Hematopoietic multipotent progenitor cell treated with erythropoietin and hydrocortisone succinate and interleukin-3 and kit ligand, for 6 days (in vitro differentiated cells): Measurements from ENCODE around the gene SZRD1.

Experiments used
- DNase-seq: peaks from one replicate; pipeline ENCODE4 v3.0.0-alpha.2; 2015

The SZRD1 gene

GRCh38 chr1:16441282-16441665, 74.2 kb downstream of the SZRD1 start:
- peak; percentile 58 for DNase-seq

GRCh38 chr1:16442265-16442664, 75.2 kb downstream of the SZRD1 start:
- DNase-seq = peak; percentile 20

DNA sequence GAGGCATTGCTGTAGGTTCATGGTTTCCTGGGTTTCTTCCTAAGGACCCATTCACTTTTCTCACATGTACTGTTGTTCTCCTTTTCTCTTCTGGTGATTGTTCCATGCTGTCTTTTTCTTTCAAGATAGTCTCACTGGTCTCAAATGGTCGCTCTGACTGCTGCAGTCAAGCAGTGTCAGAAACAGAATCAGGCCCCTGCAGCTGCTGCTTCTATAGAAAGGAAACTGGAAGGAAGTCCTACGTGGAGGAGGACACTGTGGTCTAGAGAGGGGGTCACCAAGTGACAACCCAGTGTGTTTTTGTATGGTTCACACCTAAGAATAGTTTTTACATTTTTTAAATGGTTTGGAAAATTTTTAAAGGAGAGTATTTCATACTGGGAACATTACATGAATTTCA, 75.9 kb downstream of the SZRD1 start:
- DNase-seq = no peak

- DNase-seq = peak; percentile 86
Measured at GRCh38 chr1:16443975-16444770, 77.1 kb downstream of the SZRD1 start.

DNA sequence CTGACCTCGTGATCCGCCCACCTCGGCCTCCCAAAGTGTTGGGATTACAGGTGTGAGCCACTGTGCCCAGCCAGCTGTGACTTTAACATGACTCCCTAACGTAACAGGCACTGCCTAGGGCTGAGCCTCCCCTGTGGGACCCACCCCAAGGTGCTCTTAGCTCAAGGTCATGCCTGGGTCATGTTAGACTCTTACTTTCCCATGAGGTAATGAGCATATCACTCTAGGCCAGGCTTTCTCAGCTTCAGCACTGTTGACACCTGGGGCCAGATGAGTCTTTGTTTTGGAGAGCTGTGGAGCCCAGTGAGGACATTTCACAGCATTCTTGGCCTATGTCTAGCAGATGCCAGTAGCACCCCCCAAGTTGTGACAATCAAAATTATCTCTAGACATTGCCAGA, 78.0 kb downstream of the SZRD1 start:
- no peak for DNase-seq

DNA sequence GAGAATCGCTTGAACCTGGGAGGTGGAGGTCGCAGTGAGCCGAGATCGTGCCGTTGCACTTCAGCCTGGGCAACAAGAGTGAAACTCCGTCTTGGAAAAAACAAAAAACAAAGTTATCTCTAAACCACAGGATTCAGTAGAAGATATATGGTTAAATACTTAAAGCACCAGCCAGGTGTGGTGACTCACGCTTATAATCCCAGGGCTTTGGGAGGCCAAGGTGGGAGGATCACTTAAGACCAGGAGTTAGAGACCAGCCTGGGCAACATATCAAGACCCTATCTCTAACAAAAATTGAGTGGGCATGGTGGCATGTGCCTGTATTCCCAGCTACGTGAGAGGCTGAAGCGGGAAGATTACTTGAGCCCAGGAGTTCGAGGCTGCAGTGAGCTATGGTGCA, 79.1 kb downstream of the SZRD1 start:
- no peak for DNase-seq

DNA sequence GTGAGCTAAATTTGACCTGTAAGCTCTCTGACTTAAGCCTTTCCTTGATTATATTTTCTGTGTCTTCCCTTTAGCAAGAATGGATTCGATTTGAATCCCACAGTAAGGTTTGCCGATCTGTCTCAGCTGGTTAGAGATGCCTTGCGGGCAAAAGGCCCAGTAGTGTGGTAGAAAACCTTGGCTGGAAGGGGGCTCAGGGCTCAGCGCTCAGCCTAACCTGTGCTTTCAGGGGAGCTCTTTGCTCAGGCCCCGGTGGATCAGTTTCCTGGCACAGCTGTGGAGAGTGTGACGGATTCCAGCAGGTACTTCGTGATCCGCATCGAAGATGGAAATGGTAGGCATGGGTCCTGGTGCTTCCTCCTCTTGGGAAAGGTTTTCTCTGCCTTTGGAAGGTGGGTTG, 80.6 kb downstream of the SZRD1 start:
- DNase-seq = no peak
